GM19240 (cell line): ENCODE data around the gene MTA3.

Experiments used
- DNase-seq: peaks from one replicate; pipeline ENCODE4 v3.0.0; 2011; ENCODE audit warnings: low spot score; ENCODE audit not compliant: insufficient read length

MTA3 gene

DNA sequence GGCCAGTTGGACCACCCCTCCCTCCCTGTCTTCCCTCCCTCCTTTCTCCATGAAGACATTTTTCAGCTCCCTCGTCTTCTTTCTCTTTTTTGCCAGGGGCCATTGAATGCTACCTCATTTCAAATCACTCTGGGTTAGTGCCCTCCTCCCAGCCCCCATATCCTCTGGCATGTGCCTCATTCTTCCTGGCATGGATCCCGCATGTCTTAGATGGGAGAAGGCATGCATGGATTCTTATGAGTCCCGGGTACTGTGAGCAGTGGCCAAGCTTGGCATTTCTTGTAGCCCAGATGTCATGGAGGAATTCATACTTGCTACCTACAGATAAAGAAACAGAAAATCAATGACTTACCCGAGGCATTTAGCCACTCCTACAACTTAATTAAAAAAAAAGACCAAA, 232.9 kb downstream of the MTA3 start:
- no peak for DNase-seq

DNA sequence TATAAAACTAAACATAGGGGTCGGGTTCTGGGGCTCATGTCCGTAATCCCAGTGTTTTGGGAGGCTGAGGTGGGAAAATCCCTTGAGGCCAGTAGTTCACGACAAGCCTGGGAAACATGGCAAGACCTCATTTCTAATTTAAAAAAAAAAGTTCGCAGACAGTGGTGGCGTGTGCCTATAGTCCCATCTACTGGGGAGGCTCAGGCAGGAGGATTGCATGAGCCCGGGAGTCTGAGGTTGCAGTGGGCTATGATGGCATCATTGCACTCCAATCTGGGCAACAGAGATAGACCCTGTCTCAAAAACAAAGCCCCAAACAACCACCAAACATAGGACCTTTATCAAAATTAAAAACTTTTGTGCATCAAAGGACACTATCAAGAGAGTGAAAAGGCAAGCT, 233.7 kb downstream of the MTA3 start:
- DNase-seq, result no peak

- no peak for DNase-seq
Observed at GRCh38 chr2:42804338-42804737, 235.9 kb downstream of the MTA3 start.

- no peak for DNase-seq
Observed at GRCh38 chr2:42804891-42805290, 236.5 kb downstream of the MTA3 start.
